Ovary (tissue), 9 donors: ENCODE results near the gene RAB3D. TPM values are rescaled to one million over a fixed set of nuclear protein-coding genes. Genes with fewer than 3 reads are reported as not detected.
"Not testable (repeated sequence)": the region's sequence is repeated elsewhere in the genome, so short reads cannot be mapped to it uniquely, and the experiment has no call there.

Experiments
- DNase-seq, 5 donors: peaks; one replicate each; pipeline ENCODE4 v3.0.0-alpha.2; 2019 to 2020
- H3K27ac ChIP-seq, 2 donors: fragments of 200-600 bp; one replicate each; pipeline versions ENCODE4 v1.5.1 to v1.8.0; 2019 to 2022
- H3K27me3 ChIP-seq: fragments of 200-600 bp; one replicate; pipeline ENCODE4 v1.8.0; 2022
- H3K36me3 ChIP-seq: fragments of 200-600 bp; sonication (generic); one replicate; pipeline ENCODE4 v1.5.1; 2019
- H3K4me1 ChIP-seq: one replicate; pipeline ENCODE4 v1.8.1; 2013; ENCODE audit warnings: mild to moderate bottlenecking, moderate library complexity; ENCODE audit not compliant: insufficient read depth
- H3K4me3 ChIP-seq: fragments of 200-600 bp; sonication (generic); one replicate; pipeline ENCODE4 v1.5.1; 2017
- H3K9me3 ChIP-seq, 2 donors: fragments of 200-600 bp in 1 of 2; sonication (generic) in 1 of 2; one replicate each; pipeline versions ENCODE4 v1.5.1 to v1.8.1; 2013 to 2019; ENCODE audit warnings: mild to moderate bottlenecking in 1 of 2, moderate library complexity in 1 of 2
- EP300 ChIP-seq: sonication (generic); formaldehyde crosslinking; IDR thresholded peaks from one replicate; pipeline ENCODE4 v1.6.1; 2017; ENCODE audit warnings: antibody characterized with exemption
- POLR2A ChIP-seq: fragments of 450-650 bp; IDR thresholded peaks from one replicate; pipeline ENCODE4 v1.6.1; 2017; ENCODE audit warnings: antibody characterized with exemption, mild to moderate bottlenecking, moderate library complexity
- WGBS, 3 donors: extraction: QIAGEN DNeasy Blood & Tissue Kit in 1 of 3; methylation state at CpG; one replicate each; pipeline versions ENCODE4 v1.1.5 to v1.1.7; 2013 to 2017; 5-methylcytosine and 5-hydroxymethylcytosine counted together
- intact Hi-C, 4 donors: fragments of 100-400 bp; cut with DNase I; formaldehyde crosslinking; loops; one replicate each; pipeline versions ENCODE4 v1.11.0 to v1.15.1; 2022 to 2023
- polyA plus RNA-seq, 2 donors: library from polyadenylated mRNA; stranded (reverse); fragments of 200-250 nt in 1 of 2; fragments of 350-450 nt in 1 of 2; fragmentation: Illumina TruSeq in 1 of 2; extraction: RNeasy Lipid Tissue Mini Kit (QIAGEN cat#74804) in 1 of 2; gene quantifications; one replicate each; pipeline ENCODE4 v1.2.3, GENCODE V29; 2013 to 2014
- total RNA-seq, 7 donors: library from RNA; depleted of rRNA in 2 of 7; stranded (reverse); fragments of >200 nt in 2 of 7; fragmentation: NEBNext Ultra II Directional in 3 of 7; extraction: Animal tissue kit (Norgen Biotek cat#: 25700) in 3 of 7; gene quantifications; one replicate each; pipeline versions ENCODE4 v1.1.0 to v1.2.4, GENCODE V29; 2016 to 2023
- TF ChIP-seq, protein P1 (sequence below), 3 donors: fragments of 450-650 bp in 2 of 3; fragments of 200-600 bp in 1 of 3; IDR thresholded peaks; one replicate each; pipeline versions ENCODE4 v1.5.1 to v1.8.0; 2016 to 2022; ENCODE audit warnings: antibody characterized with exemption in 3 of 3, mild to moderate bottlenecking in 1 of 3
- donor health status: DM: no; HTN: no; CAD: no; lungs with moderate emphysema.
- donor health status: DM: no; HTN: no; CAD: no.
- donor health status: Bipolar disorder and iron deficiency.
- donor health status: DM: yes; HTN: yes; CAD: no.
- donor health status: DM: no; HTN: no; CAD: no.
- donor health status: DM: yes; HTN: yes; CAD: no.

The RAB3D gene
- total and polyA plus RNA-seq, 9 donors: 4.7 to 27.2 (median 16.5) TPM

DNA sequence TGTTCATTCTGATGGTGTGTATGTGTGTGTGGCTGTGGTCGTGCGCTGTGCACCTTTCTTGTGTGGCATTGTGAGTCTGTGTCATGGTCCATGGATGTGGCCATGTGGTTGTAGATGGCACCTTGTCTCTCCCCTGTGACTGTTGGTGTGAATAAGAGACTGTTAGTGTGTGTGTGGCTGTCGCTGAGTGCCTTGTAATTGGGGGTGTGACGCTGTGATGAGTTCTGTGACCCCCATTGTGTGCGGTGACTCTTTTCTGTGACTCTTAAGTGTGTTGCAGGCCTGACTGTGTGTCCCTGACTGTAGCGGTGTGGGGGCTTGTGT, 16.6 kb upstream of the RAB3D start:
- WGBS, 3 donors: 62 to 75% (median 69%) methylated on average over 6 of the region's 6 CpGs

DNA sequence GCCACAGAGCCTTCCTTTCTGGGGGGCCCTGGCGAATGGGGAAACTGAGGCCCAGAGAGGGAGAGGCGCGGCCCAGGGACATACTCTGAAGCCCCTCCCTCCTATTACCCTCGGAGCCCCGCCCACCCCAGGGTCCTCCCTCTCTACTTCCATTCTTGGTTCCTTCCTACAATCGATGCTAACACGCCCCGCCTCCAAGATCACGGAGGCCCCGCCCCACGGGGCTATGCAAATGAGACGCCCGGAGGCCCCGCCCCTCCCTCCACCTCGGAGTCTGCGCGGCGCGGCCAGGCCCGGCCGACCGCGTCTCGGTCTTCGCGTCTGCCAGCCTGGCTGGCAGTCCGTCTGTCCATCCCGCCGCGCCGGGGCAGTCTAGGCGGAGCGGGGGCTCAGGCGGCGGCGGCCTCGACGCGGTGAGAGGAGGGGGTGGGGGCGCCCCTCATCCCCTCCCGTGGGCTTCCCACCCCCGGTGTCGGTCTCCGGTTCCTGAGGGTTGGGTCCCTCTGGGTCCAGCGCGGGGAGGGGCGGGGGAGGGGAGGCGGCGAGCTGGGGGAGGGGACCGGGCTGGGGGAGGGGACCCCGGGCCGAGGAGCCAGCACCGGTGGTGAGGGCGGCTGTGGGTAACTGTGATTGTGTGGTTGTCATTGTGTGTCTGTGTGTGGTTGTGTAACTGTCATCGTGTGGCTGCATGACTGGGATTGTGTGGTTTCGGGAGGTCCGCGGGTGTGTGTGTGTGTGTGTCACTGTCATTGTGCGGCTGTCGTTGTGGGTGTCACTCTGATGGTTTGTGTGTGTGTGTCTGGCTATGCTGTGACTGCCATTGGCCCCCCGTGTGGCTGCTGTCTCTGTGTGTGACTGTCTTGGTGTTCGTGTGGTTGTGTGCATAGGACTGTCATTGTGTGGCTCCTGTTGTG, 16.0 kb upstream of the RAB3D start, which contains the start of gene PLPPR2:
Gene PLPPR2 (plus strand): TSS at position 273 of the 914 bp plus-strand sequence. CDS start 2,242 bp downstream, outside the sequence.
- peak; percentile 96 to 98 (median 97) for DNase-seq
- Histone ChIP-seq H3K9me3 (no peaks in the 10 kb centered on the region), H3K4me1 (peaks cover 9% of the 10 kb centered on the region), H3K36me3 (no peaks in the 10 kb centered on the region), H3K4me3 (peak within 1 kb of the TSS; percentile 84), H3K27ac (peak within 1 kb of the TSS; percentile 51 to 70), H3K27me3 (no peaks in the 10 kb centered on the region)
- intact Hi-C loops: no loop called here
- TF ChIP-seq POLR2A (peak; percentile 65), EP300 (no peak)
- 1 to 4% (median 2%) methylated on average over 37 to 62 of the region's 62 CpGs for WGBS, 3 donors

More for the DNA sequence above, 16.6 kb upstream of the RAB3D start:
- TF ChIP-seq EP300 (no peak), POLR2A (no peak)
- TF ChIP-seq, protein P1, sequence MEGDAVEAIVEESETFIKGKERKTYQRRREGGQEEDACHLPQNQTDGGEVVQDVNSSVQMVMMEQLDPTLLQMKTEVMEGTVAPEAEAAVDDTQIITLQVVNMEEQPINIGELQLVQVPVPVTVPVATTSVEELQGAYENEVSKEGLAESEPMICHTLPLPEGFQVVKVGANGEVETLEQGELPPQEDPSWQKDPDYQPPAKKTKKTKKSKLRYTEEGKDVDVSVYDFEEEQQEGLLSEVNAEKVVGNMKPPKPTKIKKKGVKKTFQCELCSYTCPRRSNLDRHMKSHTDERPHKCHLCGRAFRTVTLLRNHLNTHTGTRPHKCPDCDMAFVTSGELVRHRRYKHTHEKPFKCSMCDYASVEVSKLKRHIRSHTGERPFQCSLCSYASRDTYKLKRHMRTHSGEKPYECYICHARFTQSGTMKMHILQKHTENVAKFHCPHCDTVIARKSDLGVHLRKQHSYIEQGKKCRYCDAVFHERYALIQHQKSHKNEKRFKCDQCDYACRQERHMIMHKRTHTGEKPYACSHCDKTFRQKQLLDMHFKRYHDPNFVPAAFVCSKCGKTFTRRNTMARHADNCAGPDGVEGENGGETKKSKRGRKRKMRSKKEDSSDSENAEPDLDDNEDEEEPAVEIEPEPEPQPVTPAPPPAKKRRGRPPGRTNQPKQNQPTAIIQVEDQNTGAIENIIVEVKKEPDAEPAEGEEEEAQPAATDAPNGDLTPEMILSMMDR (IDR thresholded peaks at IDR 0.05): no peak
- Histone ChIP-seq H3K27me3 (no peaks in the 10 kb centered on the region), H3K9me3 (no peaks in the 10 kb centered on the region), H3K4me1 (peaks cover 9% of the 10 kb centered on the region), H3K27ac (peak overlapping the region in 1 of 2 donors; percentile 51), H3K36me3 (no peaks in the 10 kb centered on the region), H3K4me3 (peak overlapping the region; percentile 84)
- intact Hi-C loops: no loop called here
- DNase-seq: no peak

DNA sequence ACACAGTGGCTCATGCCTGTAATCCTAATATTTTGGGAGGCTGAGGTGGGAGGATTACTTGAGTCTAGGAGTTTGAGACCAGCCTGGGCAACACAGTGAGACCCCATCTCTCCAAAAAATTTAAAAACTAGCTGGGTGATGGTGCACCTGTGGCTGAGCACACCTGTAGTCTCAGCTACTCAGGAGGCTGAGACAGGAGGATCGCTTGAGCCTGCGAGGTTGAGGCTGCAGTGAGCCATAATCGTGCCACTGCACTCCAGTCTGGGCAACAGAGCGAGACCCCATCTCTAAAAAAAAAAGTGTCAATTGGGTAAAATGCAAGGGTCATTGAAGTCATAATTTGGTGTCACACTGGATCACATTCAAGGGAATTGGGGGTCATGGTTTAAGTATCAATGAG, 14.6 kb upstream of the RAB3D start:
- intact Hi-C loops, H3K27me3 ChIP-seq, H3K4me1 ChIP-seq, H3K36me3 ChIP-seq, DNase-seq, H3K9me3 ChIP-seq, H3K27ac ChIP-seq, H3K4me3 ChIP-seq: not testable (repeated sequence)
- WGBS, 3 donors: 94 to 100% (median 100%) methylated on average over 4 of the region's 4 CpGs

DNA sequence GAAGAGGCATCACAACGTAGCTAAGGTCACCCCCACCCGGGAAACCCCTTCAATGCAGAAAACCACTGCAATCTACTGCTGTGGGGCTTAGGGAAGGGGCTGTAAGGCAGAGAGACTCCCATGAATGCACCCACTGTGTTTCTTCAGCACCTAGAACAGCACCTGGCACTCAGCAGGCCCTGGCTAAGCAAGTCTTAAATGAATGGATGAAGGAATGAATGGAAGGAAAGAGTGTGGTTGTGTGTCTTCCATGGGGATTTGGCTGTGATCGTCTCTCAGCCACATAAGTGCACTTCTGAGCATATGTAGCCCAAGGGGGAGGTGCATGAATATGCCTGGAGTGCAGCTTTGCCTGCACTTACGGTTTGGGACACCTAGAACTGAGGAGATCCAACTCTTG, 9.7 kb upstream of the RAB3D start:
- Histone ChIP-seq H3K27ac (no peak overlapping the region), H3K4me3 (no peak overlapping the region), H3K9me3 (no peaks in the 10 kb centered on the region), H3K4me1 (peaks cover 6% of the 10 kb centered on the region), H3K27me3 (no peaks in the 10 kb centered on the region), H3K36me3 (no peaks in the 10 kb centered on the region)
- DNase-seq: no peak
- intact Hi-C loops: no loop called here
- TF ChIP-seq EP300 (no peak), POLR2A (no peak)
- 92 to 99% (median 95%) methylated on average over 4 of the region's 4 CpGs for WGBS, 3 donors

DNA sequence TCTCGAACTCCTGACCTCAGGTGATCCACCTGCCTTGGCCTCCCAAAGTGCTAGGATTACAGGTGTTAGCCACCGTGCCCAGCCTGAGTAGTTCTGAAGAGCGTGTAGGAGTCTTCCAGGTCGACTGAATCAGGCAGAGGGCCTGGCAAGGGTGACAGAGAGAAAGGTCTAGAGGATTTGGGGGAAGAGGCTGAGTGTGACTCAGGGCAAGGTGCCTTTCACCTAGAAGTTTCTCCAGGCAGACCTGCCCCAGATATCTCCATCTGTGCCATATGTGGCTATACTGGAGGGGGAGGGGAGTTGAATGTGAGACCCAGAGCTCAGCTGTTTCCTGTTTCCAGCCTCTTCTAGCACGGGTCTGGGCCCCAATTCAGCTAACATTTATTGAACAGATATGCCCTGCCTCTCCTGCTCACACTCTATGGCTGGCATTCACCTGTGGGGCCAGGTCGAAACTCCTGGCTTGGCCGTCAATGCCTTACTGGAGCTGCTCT, 8.1 kb upstream of the RAB3D start:
- Histone ChIP-seq H3K27me3 (no peaks in the 10 kb centered on the region), H3K4me3 (no peak overlapping the region), H3K36me3 (no peaks in the 10 kb centered on the region), H3K27ac (no peak overlapping the region), H3K4me1 (peaks cover 10% of the 10 kb centered on the region), H3K9me3 (no peaks in the 10 kb centered on the region)
- intact Hi-C loops: no loop called here
- no peak for TF ChIP-seq POLR2A
- TF ChIP-seq EP300: no peak
- TF ChIP-seq, protein P1 (IDR thresholded peaks at IDR 0.05): no peak
- WGBS, 3 donors: 67 to 73% (median 72%) methylated on average over 7 of the region's 7 CpGs
- no peak for DNase-seq
